Stimulated activated CD4-positive, alpha-beta T cell treated with anti-CD3 and anti-CD28 coated beads, Interleukin-15, amount 100 ng/mL, for 24 hours (primary cell): ENCODE measurements around the gene COLGALT1.

Source experiments
- DNase-seq: peaks from one replicate; pipeline ENCODE4 v3.0.0-alpha.2; 2020

The COLGALT1 gene

DNA sequence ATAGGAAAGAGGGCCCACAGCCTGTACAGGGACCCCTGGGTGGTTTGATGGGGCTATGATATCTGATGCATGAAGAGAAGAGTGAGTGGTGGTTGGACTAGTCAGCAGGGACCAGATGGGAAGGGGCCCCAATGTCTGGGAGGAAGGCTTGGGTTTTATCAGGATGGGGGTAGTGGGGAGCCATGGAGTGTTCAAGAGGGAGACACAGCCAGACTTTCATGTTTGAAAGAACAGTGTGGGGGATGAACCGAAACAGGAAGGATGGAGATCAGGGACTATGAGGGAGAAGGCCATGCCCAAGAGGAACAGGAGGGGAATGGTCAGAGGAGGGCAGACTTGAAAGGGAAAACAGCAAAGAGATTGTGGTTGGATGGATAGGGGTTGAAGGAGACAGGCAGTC lies 69.6 kb downstream of the COLGALT1 start:
- DNase-seq, result no peak

- no peak for DNase-seq
These were observed 70.5 kb downstream of the COLGALT1 start for GRCh38 chr19:17625980-17626379.

DNA sequence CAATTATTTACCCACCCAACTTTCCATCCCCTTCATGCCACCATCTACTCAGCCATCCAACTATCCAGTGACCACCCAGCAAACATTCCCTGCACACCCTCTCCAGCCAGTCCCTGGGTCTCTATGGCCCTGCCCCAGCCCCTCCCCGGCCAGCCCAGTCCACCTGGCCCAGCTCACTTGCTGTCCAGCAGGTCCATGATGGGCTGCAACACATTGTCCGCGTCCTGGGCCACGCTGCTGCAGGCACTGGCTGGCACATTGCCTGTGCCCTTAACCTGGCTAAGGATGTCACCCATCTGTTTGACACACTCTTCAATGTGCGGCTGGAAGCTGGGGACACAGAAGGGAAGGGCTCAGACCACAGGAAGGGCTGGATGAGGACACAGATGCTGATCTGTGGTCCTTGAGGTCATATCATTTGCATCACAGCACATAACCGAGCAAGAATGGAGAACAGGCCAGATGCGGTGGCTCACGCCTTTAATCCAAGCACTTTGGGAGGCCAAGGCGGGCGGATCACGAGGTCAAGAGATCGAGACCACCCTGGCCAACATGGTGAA lies 71.1 kb downstream of the COLGALT1 start:
- DNase-seq, result no peak

DNA sequence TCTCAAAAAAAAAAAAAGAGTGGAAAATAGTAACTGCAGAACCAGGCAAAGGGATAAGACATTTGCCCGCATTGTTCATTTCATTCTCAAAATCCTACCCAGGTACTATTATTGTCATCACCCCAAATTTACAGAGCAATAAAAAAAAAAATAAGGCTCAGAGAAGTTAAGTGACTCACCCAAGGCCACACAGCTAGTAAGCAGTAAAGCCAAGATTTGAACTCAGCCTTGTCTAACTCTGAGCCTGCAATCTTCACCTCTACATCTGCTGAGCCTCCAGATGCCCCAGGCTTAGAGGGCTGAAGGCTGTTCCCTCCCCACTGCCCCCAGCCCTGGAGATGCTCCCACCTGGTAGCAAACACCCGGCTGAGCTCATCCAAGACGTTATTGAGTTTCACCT lies 71.7 kb downstream of the COLGALT1 start:
- no peak for DNase-seq

DNA sequence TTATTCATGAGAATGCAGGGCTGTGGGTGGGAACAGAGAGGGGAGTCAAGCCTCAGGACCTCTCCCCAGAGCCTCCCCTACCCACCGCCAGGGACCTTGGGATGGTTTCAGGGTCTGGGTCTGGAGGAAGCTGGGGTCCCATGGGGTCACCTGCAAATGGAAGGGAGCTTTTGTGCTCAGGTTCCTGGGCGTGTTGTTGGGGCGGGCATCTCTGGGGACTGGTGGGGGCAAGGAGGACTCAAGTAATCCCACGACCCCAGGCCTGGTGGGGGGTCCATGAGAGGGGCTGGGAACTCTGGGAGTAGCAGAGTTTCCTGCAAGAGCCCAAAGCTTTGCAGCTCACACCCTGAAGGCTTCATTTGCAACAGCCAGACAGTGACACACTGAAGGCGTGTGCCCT lies 72.5 kb downstream of the COLGALT1 start:
- DNase-seq, result no peak

- DNase-seq, result no peak
These were observed 74.3 kb downstream of the COLGALT1 start for GRCh38 chr19:17629760-17630159.

DNA sequence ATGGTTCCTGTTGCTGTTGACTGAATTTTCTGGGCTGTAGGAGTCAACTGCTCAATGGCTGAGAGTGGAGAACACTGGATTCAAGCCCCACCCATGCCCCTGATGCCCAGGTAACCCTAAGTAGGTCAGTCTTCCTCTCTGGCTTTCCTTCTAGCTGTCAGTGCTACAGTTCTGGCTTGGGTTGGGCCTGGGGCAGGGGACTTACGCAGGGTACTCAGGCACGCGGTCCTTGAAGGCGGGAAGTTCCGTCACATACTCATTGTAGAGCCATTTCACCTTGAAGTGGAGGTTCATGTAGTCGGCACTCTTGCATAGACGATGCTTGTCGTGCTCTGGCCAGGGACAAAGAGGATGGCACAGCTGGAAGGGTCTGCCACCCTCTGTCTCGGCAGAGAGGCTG lies 77.1 kb downstream of the COLGALT1 start:
- no peak for DNase-seq
